H1 (cell line): ENCODE data around the gene RGS6. TPM values are rescaled to one million over a fixed set of nuclear protein-coding genes. Genes with fewer than 3 reads are reported as not detected.

Source experiments
- CTCF ChIA-PET: fragments of 300-600 bp; sonication (Branson Sonifier 250); formaldehyde crosslinking; loops from one replicate; lab custom pipeline; 2021; ENCODE audit not compliant: partially characterized antibody; lab: Charles Lee
- POLR2A ChIA-PET: fragments of 300-600 bp; sonication (Branson Sonifier 250); formaldehyde crosslinking; loops from one replicate; lab custom pipeline; 2021; ENCODE audit warnings: inconsistent platforms; ENCODE audit not compliant: partially characterized antibody; lab: Charles Lee
- DNase-seq, 2 experiments: peaks; one replicate each; pipeline versions ENCODE4 v3.0.0 to v3.0.0-alpha.2; 2010 to 2022; ENCODE audit warnings: low spot score in 2 of 2, low read depth in 1 of 2, mixed read lengths in 1 of 2
- FAIRE-seq: peaks from 2 replicates; lab custom pipeline; 2011; peaks lifted over from hg19 to GRCh38; lab: Jason Lieb, UNC
- H2AFZ ChIP-seq: 2 replicates; pipeline ENCODE4 v1.8.1; 2012; ENCODE audit warnings: low read length, inconsistent platforms
- H2AK5ac ChIP-seq: 2 replicates; pipeline ENCODE4 v1.6.1; 2013; ENCODE audit warnings: low read depth, low read length
- H2BK120ac ChIP-seq: replicated peaks from 2 replicates; pipeline ENCODE3; 2013; ENCODE audit warnings: low read depth, low read length, inconsistent platforms
- H2BK12ac ChIP-seq: 2 replicates; pipeline ENCODE4 v1.6.1; 2013; ENCODE audit warnings: low read depth, low read length
- H2BK15ac ChIP-seq: 2 replicates; pipeline ENCODE4 v1.6.1; 2013; ENCODE audit warnings: low read length
- H2BK20ac ChIP-seq: 2 replicates; pipeline ENCODE4 v1.6.1; 2013; ENCODE audit warnings: low read length
- H2BK5ac ChIP-seq: 2 replicates; pipeline ENCODE4 v1.6.1; 2013; ENCODE audit warnings: low read depth, low read length
- H3K14ac ChIP-seq: 2 replicates; pipeline ENCODE4 v1.6.1; 2013; ENCODE audit warnings: inconsistent platforms; ENCODE audit not compliant: insufficient read length
- H3K18ac ChIP-seq: 2 replicates; pipeline ENCODE4 v1.6.1; 2013; ENCODE audit warnings: low read length; ENCODE audit errors: extremely low read depth
- H3K23ac ChIP-seq: 2 replicates; pipeline ENCODE4 v1.6.1; 2013; ENCODE audit warnings: inconsistent platforms; ENCODE audit not compliant: insufficient read length
- H3K23me2 ChIP-seq: 2 replicates; pipeline ENCODE4 v1.6.1; 2013; ENCODE audit warnings: low read depth, low read length
- H3K27ac ChIP-seq: 2 replicates; pipeline ENCODE4 v1.6.1; 2011; ENCODE audit warnings: low read depth, low read length, inconsistent platforms
- H3K27me3 ChIP-seq, 4 experiments: replicated peaks in 1 of 4; 1 replicate in 1 of 4; 2 replicates in 3 of 4; pipeline versions ENCODE4 v1.6.1 to v1.8.1; 2011 to 2013; ENCODE audit warnings: low read length in 3 of 4, mild to moderate bottlenecking in 3 of 4, inconsistent platforms in 2 of 4, mixed read lengths in 2 of 4, moderate library complexity in 1 of 4; ENCODE audit not compliant: control insufficient read depth in 3 of 4, insufficient read depth in 3 of 4; ENCODE audit errors: extremely low read depth in 1 of 4
- H3K36me3 ChIP-seq, 4 experiments: 2 replicates each; pipeline versions ENCODE4 v1.6.1 to v1.8.1; 2011 to 2013; ENCODE audit warnings: mild to moderate bottlenecking in 4 of 4, low read length in 3 of 4, moderate library complexity in 2 of 4, control low read depth in 1 of 4, inconsistent platforms in 1 of 4; ENCODE audit not compliant: insufficient read depth in 4 of 4, control insufficient read depth in 2 of 4
- H3K4ac ChIP-seq: replicated peaks from 2 replicates; pipeline ENCODE3; 2013; ENCODE audit warnings: low read length, low read depth, mixed read lengths, inconsistent platforms; ENCODE audit not compliant: insufficient read length
- H3K4me1 ChIP-seq, 4 experiments: replicated peaks in 1 of 4; 1 replicate in 1 of 4; 2 replicates in 3 of 4; pipeline versions ENCODE4 v1.6.1 to v1.8.1; 2011 to 2013; ENCODE audit warnings: low read length in 3 of 4, inconsistent platforms in 2 of 4, mixed read lengths in 1 of 4; ENCODE audit not compliant: insufficient read depth in 4 of 4, control insufficient read depth in 3 of 4
- H3K4me2 ChIP-seq, 2 experiments: 2 replicates each; pipeline versions ENCODE4 v1.6.1 to v1.8.1; 2011 to 2013; ENCODE audit warnings: low read depth in 2 of 2, low read length in 2 of 2, control low read depth in 1 of 2, inconsistent platforms in 1 of 2, mild to moderate bottlenecking in 1 of 2; ENCODE audit not compliant: insufficient read depth in 1 of 2
- H3K4me3 ChIP-seq, 4 experiments: fragments of 200-600, 300-600 bp in 1 of 4; sonication (generic), shearing (Covaris generic), sonication (Bioruptor Twin) in 1 of 4; 2 replicates each; pipeline versions ENCODE4 v1.5.1 to v1.8.1; 2011 to 2016; ENCODE audit warnings: low read length in 4 of 4, low read depth in 3 of 4, control low read depth in 2 of 4, inconsistent platforms in 2 of 4, mild to moderate bottlenecking in 2 of 4, mixed read lengths in 1 of 4, moderate library complexity in 1 of 4; ENCODE audit not compliant: insufficient read depth in 2 of 4; ENCODE audit errors: extremely low read depth in 1 of 4
- H3K56ac ChIP-seq: replicated peaks from 2 replicates; pipeline ENCODE3; 2013; ENCODE audit warnings: low read depth, mild to moderate bottlenecking, mixed read lengths, low read length, inconsistent platforms; ENCODE audit not compliant: insufficient read length
- H3K79me1 ChIP-seq: 2 replicates; pipeline ENCODE4 v1.6.1; 2013; ENCODE audit warnings: low read depth, low read length, control low read depth
- H3K79me2 ChIP-seq, 2 experiments: 2 replicates each; pipeline versions ENCODE4 v1.6.1 to v1.8.1; 2012 to 2013; ENCODE audit warnings: low read length in 2 of 2, mild to moderate bottlenecking in 2 of 2, inconsistent platforms in 1 of 2; ENCODE audit not compliant: insufficient read depth in 2 of 2, control insufficient read depth in 1 of 2
- H3K9ac ChIP-seq, 4 experiments: replicated peaks in 1 of 4; 1 replicate in 1 of 4; 2 replicates in 3 of 4; pipeline versions ENCODE4 v1.6.1 to v1.8.1; 2011 to 2013; ENCODE audit warnings: low read depth in 3 of 4, low read length in 3 of 4, control low read depth in 2 of 4, mild to moderate bottlenecking in 2 of 4, moderate library complexity in 2 of 4, inconsistent platforms in 1 of 4; ENCODE audit errors: extremely low read depth in 1 of 4
- H3K9me3 ChIP-seq, 2 experiments: 2 replicates each; pipeline versions ENCODE4 v1.6.1 to v1.8.1; 2012 to 2013; ENCODE audit warnings: mild to moderate bottlenecking in 2 of 2, moderate library complexity in 2 of 2, control low read depth in 1 of 2, inconsistent platforms in 1 of 2, low read depth in 1 of 2, low read length in 1 of 2, mixed read lengths in 1 of 2; ENCODE audit not compliant: insufficient read depth in 2 of 2
- H4K20me1 ChIP-seq, 2 experiments: replicated peaks in 1 of 2; 2 replicates each; pipeline versions ENCODE3 to v1.8.1; 2011 to 2013; ENCODE audit warnings: inconsistent platforms in 2 of 2, low read length in 2 of 2, mild to moderate bottlenecking in 1 of 2; ENCODE audit not compliant: insufficient read depth in 2 of 2, control insufficient read depth in 1 of 2
- H4K5ac ChIP-seq: 2 replicates; pipeline ENCODE4 v1.6.1; 2013; ENCODE audit warnings: low read length, low read depth, mixed read lengths, inconsistent platforms; ENCODE audit not compliant: insufficient read length
- H4K8ac ChIP-seq: 2 replicates; pipeline ENCODE4 v1.8.0; 2013; ENCODE audit warnings: mild to moderate bottlenecking, moderate library complexity, low read length, inconsistent platforms; ENCODE audit not compliant: insufficient read depth; ENCODE audit errors: extremely low read depth
- H4K91ac ChIP-seq: replicated peaks from 2 replicates; pipeline ENCODE3; 2013; ENCODE audit warnings: low read length, mixed read lengths, inconsistent platforms; ENCODE audit not compliant: insufficient read length
- BACH1 ChIP-seq: IDR thresholded peaks from 2 replicates; pipeline ENCODE4 v1.6.1; 2012; ENCODE audit warnings: low read length, improper control_type of control experiment
- BCL11A ChIP-seq, 2 experiments: IDR thresholded peaks; one replicate each; pipeline ENCODE4 v1.6.1; 2011; ENCODE audit warnings: low read depth in 2 of 2, low read length in 2 of 2, mild to moderate bottlenecking in 2 of 2
- WGBS, 2 experiments: shearing (Covaris generic) in 1 of 2; methylation state at CpG; one replicate each; pipeline versions ENCODE4 v1.1.6 to v1.1.7; 2013 to 2015; ENCODE audit warnings: low lambda C conversion rate in 2 of 2, mixed read lengths in 2 of 2, inconsistent platforms in 1 of 2, low coverage in 1 of 2, missing lambda C conversion rate in 1 of 2; ENCODE audit not compliant: insufficient replicate concordance in 2 of 2, insufficient coverage in 1 of 2, insufficient read length in 1 of 2; ENCODE audit errors: extremely low coverage in 1 of 2, missing lambda C conversion rate in 1 of 2; 5-methylcytosine and 5-hydroxymethylcytosine counted together
- polyA plus RNA-seq, 7 experiments: library from polyadenylated mRNA; depleted of rRNA in 3 of 7; stranded (reverse) in 5 of 7; unstranded in 2 of 7; fragments of >200 nt in 5 of 7; fragments of 200-250 nt in 2 of 7; gene quantifications; 1 replicate in 5 of 7; 2 replicates in 1 of 7; 4 replicates in 1 of 7; pipeline versions ENCODE4 v1.2.1 to v1.2.3, GENCODE V29; 2011 to 2013; ENCODE audit warnings: missing spikeins in 2 of 7, mixed read lengths in 2 of 7
- total RNA-seq: library from RNA; stranded (reverse); fragmentation: NEBNext Ultra II Directional; extraction: Animal tissue kit (Norgen Biotek cat#: 25700); gene quantifications from 2 replicates; pipeline ENCODE4 v1.2.1, GENCODE V29; 2021

The RGS6 gene
- total and polyA plus RNA-seq, 2 of the 8 experiments (the other 6 are each of a cell fraction or from before 2014, with no cell fraction given), result 0.26 to 1.1 TPM

GRCh38 chr14:72254937-72255472 lies 322.8 kb downstream of the RGS6 start:
- no peak overlapping the region for H4K8ac ChIP-seq
- H3K14ac ChIP-seq, result no peak overlapping the region
- no peak overlapping the region for H2BK12ac ChIP-seq
- H3K4ac ChIP-seq, result no peak overlapping the region
- no peaks in the 10 kb centered on the region for H3K23me2 ChIP-seq
- H3K27me3 ChIP-seq, result no peaks in the 10 kb centered on the region
- H3K56ac ChIP-seq, result no peak overlapping the region
- H2BK20ac ChIP-seq, result no peak overlapping the region
- DNase-seq (no peak), FAIRE-seq (no peak)
- peaks cover 9 to 11% of the 10 kb centered on the region in 2 experiments for H3K9me3 ChIP-seq
- H2AFZ ChIP-seq, result peak overlapping the region; percentile 91
- no peak overlapping the region for H3K4me2 ChIP-seq
- no peak overlapping the region for H3K4me3 ChIP-seq
- no peak overlapping the region for H4K5ac ChIP-seq
- H2BK120ac ChIP-seq, result no peak overlapping the region
- no peak overlapping the region for H2BK5ac ChIP-seq
- H2BK15ac ChIP-seq, result no peak overlapping the region
- peaks cover 0 to 6% (median 4%) of the 10 kb centered on the region in 4 experiments; a peak in 4 of 7 replicates for H3K4me1 ChIP-seq
- no peak overlapping the region for H2AK5ac ChIP-seq
- 75% methylated on average over 4 of the region's 4 CpGs; no CpG with 5 or more reads in 1 of the 2 experiments for WGBS, 2 experiments
- no peak overlapping the region for H3K18ac ChIP-seq
- no peaks in the 10 kb centered on the region for H3K79me1 ChIP-seq
- H3K27ac ChIP-seq, result no peak overlapping the region
- peaks cover 0 to 4% (median 0%) of the 10 kb centered on the region in 4 experiments; a peak in 4 of 8 replicates for H3K36me3 ChIP-seq
- TF ChIP-seq BCL11A (IDR thresholded peaks at IDR 0.05; ENCODE audit: low read depth in 2 of 2, low read length in 2 of 2), result no peak
- no peak for TF ChIP-seq BACH1
- POLR2A ChIA-PET, result no interaction called here
- H4K91ac ChIP-seq, result no peak overlapping the region
- no peaks in the 10 kb centered on the region for H3K79me2 ChIP-seq
- H3K23ac ChIP-seq, result no peak overlapping the region
- H4K20me1 ChIP-seq, result no peaks in the 10 kb centered on the region
- no peak overlapping the region for H3K9ac ChIP-seq
- CTCF ChIA-PET, result no interaction called here
